NCI-H345 treated with DMSO at 0.1 percent for 48 hours (cell line): ENCODE data around the gene LRSAM1.
A peak's percentile ranks its signal among the peaks of the same experiment; 100 is the strongest.

Source experiments
- DNase-seq: peaks from one replicate; lab custom pipeline; 2025; ENCODE audit not compliant: unreplicated experiment; lab: John Stamatoyannopoulos, UW

Gene LRSAM1

GRCh38 chr9:127530206-127530941 lies 79.1 kb downstream of the LRSAM1 start:
- no peak for DNase-seq

DNA sequence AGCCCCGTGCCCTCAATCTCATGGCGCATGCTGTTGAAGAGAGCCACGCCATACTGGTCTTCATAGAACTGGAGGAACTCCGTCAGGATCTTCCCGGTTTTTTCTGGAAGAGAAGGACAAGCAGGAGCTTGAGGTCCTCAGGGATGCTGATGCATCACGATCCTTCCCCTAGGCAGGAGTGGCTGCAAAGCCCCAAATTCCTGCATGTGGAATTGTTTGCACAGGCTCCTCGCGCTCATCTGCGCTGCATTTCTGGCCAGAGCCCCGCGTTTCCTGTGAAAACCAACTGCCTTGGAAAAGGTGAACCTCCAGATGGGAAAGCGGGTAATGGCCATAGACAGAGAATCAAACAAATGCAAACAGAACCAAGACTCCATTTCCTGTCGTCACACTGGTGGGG lies 80.4 kb downstream of the LRSAM1 start:
- no peak for DNase-seq

DNA sequence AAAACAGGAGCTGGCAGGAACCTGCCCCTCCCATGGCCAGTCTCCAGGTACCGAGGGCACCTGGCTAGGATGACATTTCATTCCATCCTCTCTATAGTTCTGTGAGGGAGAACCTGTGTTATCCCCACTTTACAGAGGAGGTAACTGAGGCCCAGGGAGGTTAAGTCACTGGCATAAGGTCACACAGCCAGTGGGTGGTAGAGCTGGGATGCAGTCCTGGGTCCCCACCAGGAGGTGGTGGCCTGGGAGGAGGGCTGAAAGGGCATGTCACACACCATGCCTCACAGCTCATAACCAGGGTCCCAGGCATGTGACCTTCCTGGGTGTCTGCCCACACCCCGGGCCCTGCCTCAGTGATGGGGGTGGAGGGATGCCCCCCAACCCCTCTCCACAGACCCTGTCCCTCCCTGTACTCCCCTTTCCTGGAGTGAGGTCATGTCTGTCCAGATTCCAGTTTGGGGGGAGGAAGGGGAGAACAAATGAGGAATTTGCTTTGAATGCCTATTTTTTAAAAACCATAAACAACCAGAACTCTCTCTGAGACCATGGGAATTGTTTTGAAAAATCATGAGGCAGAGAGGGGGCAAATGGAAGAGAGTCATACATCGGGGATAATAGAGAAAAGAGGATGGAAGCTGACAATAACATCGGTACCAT lies 83.1 kb downstream of the LRSAM1 start:
- DNase-seq: no peak

GRCh38 chr9:127534931-127535330 lies 83.6 kb downstream of the LRSAM1 start:
- DNase-seq: no peak

- DNase-seq: no peak
Observed at GRCh38 chr9:127535396-127535795, 84.1 kb downstream of the LRSAM1 start.

DNA sequence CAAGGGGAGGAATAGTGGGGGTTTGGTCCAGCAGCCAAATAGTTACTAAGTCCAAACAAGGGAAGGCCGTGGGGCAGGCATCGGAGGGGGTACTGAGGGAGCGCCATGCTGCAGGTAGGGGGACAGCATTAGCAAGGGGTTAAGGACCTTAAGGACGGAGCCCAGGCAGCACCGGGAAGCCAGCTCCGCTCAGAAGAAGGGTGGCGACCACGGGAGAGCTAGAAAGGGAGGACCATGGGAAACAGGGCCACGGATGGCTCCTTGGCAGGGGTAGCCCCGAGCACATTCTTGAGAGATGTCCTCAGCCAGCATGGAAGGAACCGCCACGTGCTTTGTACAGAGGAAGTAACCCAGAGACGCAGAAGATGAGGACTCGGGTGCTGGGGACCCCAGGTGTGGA lies 84.5 kb downstream of the LRSAM1 start:
- no peak for DNase-seq

DNA sequence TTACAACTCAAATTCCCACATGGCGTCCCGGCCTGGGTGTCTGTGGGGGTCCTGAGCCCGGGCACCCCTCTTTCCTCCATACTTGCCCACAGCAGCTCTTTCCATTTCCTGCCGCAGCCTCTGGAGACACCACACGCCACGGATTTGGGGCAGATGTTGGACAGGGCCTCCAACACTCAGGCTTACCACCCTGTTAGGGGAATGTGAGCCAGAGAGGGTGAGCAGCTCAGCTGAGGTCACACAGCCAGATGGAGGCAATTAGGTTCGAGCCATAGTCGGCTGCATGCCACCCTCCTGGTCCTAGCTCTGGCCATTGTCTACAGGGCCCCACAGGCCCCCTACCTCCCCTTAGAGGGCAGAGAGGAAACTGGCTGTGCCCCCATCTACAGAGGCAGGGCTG lies 85.2 kb downstream of the LRSAM1 start:
- DNase-seq: no peak

GRCh38 chr9:127537014-127537413 lies 85.7 kb downstream of the LRSAM1 start:
- DNase-seq: no peak

DNA sequence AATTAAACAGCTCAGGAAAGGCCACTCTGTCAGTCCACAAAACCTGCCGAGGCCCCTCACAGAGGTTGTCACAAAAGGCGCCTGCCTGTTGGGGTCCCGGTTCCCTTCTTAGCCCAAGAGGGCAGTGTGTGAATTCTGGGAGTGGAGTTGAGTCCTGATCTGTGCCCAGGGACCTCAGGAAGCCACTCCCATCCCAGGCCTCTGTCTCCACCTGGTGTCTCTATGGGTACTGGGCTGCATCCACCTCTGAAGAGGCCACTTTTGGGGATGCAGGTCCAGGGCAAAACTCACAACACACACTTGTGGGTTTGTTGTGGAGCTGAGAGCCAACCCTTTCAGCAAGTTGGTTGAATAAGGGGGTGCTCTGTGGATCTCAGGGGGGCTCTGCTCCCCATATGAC lies 86.5 kb downstream of the LRSAM1 start:
- no peak for DNase-seq

DNA sequence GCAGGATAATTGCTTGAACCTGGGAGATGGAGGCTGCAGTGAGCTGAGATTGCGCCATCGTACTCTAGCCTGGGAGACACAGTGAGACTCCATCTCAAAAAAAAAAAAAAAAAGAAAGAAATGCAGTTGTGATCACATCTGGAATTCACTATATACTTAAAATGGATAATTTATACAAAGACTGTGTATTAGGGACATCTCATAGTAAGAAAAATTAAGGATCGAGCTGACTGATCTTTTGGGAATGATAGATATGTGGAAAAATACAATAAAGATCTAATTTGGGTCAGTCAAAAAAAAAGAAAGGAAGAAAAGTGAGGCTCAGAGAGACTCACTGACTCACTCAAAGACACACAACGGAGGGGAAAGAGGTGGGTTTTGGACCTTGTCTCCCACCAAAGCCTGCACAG lies 87.5 kb downstream of the LRSAM1 start:
- DNase-seq: no peak

DNA sequence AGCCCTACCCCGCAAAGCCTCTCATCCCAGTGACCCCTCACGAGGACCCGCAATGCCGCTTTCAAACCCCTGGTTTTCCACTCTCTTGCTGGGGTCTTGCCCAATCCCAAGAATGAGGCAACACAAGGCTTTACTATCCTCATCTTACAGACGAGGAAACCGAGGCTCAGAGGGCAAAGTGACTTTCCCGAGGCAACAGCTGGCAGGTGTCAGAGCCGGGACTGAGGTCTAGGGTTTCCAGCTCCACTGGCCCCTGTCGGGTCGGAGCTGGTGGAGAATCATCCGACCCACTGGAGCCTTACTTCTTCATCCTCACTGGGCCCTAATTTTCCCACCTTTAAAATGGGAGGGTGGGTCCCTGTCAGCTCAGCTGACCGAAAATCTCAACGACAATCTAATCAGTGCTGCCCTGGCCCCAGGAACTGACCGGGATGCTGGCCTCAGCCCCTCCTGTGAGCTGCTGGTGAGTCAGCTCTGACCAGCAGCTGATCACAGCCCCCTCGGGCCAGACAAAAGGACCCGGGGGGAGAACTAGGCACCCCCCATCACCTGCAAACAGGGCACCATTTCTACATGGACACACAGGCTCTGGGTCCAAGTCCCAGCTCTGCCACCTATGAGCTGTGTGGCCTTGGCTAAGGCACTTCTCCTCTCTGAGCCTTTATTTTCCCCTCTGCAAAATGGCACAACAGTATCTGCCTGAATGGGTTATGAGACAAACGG lies 88.1 kb downstream of the LRSAM1 start:
- DNase-seq: no peak

GRCh38 chr9:127539982-127540663 lies 88.8 kb downstream of the LRSAM1 start:
- no peak for DNase-seq

- DNase-seq: no peak
Observed at GRCh38 chr9:127540664-127541041, 89.3 kb downstream of the LRSAM1 start.

GRCh38 chr9:127541176-127541575 lies 89.9 kb downstream of the LRSAM1 start:
- DNase-seq: no peak

GRCh38 chr9:127541865-127542264 lies 90.6 kb downstream of the LRSAM1 start:
- no peak for DNase-seq

DNA sequence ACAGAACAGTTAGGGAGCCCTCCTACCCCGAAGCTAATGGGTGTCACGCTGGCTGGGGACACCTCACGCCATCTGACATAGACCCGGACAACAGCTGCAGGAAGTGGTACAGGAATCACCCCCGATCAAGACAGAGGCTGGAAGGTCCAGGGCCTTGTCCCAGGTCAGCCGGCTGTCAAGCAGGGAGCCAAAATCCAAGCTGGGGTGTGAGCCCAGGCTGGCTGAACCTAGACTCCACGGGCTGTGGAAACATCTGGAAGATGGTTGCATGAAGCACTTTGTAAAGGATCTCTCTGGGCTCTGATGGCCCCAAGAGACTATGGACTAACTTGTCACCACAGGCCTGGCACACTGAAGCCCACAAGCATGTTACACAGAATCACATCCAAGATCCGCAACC lies 91.9 kb downstream of the LRSAM1 start:
- no peak for DNase-seq

DNA sequence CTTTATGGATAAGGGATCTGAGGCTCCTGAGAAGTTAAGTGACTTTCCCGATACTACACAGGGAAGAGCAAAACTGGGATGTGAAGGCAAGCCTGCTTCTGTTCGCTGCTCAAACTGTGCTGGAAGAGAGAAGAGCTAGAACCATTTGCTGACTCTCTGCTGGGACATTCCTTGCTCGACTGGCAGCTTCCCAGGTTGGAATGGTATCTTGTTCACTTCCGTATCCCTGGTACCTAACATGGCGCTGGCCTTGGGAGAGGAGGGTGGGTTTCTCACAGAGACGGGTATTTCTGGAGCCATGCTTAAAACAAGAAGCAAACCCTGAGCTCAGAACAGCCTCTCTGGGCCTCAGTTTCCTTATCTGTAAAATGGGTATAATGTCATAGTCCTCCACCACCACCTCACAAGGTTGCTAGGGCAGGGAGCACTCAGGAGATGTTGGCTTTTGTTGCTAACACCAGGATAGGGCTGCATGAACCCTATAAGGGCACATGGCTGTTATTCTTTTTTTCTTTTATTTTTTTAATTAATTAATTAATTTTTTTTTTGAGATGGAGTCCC lies 92.7 kb downstream of the LRSAM1 start:
- DNase-seq: no peak

DNA sequence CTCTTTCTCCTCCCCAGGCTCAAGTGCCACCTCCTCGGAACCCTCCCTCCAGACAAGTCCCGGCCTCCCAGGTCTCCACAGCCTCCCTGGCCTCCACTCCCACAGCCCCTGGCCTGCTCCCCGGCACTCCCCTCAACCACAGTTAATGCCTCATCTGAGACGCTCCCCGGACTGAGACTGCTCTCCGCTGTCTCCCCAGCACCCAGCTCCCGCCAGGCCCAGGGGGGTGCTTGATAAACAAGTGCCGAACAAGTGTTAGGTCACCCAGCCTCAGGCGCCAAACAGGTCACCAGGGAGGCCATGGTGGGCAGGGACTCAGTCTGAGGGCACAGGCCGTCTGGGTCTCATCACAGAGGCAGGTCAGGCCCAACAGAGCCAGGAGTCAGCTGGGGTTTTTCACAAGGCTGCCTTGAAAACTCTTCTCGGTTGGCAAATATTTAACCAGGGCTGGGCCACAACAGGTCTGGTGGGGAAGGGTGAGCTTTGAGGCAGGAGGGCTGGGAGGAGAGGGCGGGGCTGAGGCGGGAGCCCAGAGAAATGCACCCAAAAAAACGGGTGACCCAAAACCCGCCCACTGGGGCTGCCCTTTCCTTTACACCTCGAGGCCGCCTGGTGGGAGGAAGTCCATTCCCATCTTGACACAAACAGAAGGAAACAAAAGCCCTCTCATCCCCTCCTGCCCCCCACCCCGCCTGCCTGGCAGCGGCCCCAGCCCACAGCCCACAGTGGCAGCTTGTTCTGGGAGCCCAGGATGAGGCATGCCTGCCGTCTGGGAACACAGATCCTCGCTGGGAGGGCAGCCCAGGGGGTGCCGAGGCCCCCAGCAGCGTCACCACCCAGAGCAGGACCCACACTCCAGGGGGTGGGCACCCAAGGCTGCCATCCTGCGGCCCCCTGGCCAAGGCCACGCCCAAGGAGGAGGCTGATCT lies 94.2 kb downstream of the LRSAM1 start:
- DNase-seq: peak; percentile 20

DNA sequence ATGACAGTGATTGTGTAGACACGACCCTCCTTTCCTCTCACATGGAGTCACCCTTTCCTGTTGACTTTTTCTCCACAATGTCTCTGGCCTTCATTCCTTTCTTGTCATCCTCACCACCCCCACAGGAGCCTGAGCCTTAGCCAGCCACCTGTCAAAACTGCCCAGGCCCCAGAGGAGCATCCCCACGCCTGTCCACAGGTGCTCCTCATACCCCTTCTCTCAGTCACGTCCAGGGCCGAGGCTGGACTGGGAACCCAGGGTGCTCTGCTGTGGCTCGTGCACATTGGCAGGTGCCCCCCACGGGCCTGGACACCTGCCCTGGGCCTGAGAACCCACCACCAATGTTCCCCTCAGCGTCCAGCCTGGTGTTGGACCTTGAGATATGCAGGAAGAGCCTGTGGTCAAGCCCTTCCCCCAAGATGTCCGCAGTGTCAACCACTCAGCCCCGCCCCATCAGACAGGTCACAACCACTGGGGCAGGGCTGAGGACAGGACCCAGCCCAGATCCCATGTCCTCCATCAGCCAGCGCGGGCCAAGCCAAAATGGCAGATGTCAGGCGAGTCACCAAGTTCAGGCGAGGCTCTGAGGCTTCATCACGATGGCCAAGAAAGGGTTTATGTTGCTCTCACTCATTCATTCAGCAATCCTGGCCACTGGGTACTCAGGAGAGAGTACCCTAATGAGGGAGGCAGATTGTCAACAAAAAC lies 95.0 kb downstream of the LRSAM1 start:
- DNase-seq: no peak
